GM12801 (cell line): ENCODE data around the gene CLEC4D.

ENCODE experiments used
- TF ChIP-seq, protein P1 (sequence below): IDR thresholded peaks from one replicate; pipeline ENCODE4 v1.5.1; 2011; ENCODE audit warnings: control low read depth; ENCODE audit not compliant: insufficient read length; ENCODE audit errors: extremely low read depth

Gene CLEC4D

GRCh38 chr12:8491646-8492530 is 21.4 kb upstream of the CLEC4D start:
- TF ChIP-seq, protein P1, sequence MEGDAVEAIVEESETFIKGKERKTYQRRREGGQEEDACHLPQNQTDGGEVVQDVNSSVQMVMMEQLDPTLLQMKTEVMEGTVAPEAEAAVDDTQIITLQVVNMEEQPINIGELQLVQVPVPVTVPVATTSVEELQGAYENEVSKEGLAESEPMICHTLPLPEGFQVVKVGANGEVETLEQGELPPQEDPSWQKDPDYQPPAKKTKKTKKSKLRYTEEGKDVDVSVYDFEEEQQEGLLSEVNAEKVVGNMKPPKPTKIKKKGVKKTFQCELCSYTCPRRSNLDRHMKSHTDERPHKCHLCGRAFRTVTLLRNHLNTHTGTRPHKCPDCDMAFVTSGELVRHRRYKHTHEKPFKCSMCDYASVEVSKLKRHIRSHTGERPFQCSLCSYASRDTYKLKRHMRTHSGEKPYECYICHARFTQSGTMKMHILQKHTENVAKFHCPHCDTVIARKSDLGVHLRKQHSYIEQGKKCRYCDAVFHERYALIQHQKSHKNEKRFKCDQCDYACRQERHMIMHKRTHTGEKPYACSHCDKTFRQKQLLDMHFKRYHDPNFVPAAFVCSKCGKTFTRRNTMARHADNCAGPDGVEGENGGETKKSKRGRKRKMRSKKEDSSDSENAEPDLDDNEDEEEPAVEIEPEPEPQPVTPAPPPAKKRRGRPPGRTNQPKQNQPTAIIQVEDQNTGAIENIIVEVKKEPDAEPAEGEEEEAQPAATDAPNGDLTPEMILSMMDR: no peak

DNA sequence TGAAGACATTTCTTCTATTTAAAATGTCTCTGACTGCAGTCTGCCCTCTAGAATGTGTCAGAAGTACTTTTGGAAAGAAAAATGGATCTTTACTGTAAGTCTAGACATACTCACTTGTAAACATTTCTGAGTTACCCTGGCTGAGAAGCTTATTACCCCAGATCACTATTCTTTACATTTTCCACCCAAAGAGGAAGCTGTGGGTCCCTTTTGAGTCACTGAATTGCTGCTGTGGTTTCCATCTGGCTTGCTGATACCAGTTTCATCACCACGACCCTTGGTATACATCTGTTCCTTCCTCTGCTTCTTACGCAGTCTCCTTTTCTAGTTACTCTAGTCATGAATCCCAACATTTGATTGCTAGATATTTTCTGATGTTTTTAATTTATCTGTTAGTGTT is 20.2 kb upstream of the CLEC4D start:
- TF ChIP-seq, protein P1: no peak

DNA sequence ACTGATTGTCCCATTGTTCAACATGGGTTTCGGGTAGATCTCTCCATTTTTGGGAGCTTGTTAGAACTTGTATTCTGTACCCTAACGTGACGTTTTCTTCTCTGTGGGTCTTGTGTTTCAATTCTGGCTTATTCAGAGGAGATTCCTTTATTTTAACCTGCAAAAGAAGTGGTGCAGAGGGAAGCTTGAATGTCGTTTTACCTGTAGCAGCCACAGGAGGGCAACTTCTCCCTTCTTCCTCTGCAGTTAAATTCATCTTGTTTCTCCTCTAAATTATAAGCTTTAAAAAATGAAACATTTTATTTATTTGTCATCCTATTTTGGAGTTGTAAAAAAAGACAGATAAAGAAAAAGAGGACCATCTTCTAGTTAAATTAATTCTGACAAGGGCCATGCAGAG is 13.7 kb upstream of the CLEC4D start:
- TF ChIP-seq, protein P1: no peak

GRCh38 chr12:8501720-8502119 is 11.6 kb upstream of the CLEC4D start:
- TF ChIP-seq, protein P1: no peak

DNA sequence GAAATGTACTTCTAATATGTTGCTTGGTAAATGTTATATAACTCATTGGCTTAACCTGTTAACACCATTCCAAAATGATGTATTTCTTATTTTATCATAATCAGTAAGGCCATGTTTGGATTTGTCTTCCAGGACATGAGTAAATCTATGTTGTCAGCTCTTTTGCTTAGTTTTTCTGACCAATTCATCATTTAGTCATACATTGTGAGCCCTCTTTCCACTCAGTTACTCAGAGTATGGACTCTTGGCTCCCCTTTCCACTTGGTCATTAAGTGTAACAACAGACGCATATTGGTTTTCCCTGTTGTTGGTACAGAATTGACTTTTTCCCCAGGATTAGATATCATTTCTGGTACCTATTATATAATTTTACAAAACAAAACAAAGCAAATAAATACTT is 9.0 kb upstream of the CLEC4D start:
- TF ChIP-seq, protein P1: no peak

GRCh38 chr12:8507596-8507995 is 5.7 kb upstream of the CLEC4D start:
- TF ChIP-seq, protein P1: no peak

DNA sequence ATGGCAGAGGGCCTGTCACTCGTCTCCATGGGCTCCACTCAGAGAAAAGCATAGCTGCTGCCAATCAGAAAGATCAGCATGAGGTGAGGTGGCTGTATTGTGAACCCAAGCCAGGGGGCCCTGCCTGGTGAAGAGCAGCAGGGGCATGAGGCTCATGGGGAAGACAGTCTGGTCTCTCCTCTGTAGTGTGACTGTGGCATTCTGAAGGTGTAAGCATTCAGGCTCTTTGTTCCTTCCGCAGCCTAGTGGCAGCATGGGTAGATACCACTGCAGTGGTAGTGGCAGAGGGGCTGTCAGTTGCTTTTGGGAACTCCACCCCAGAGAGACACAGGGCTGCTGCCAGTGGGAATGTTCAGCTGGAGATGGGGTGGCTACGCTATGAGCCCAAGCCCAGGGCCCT is 5.1 kb upstream of the CLEC4D start:
- TF ChIP-seq, protein P1: no peak
